Activated CD4-positive, alpha-beta T cell treated with anti-CD3 and anti-CD28 coated beads, Interleukin-2, Interleukin-4, amounts not matched to agents 100 ng/mL and 50 ng/mL, durations not matched to agents 16 hours and 8 hours (primary cell): ENCODE data around the gene ANKRD11.
"Not testable (repeated sequence)": the region's sequence is repeated elsewhere in the genome, so short reads cannot be mapped to it uniquely, and the experiment has no call there.

Experiments used
- DNase-seq: peaks from one replicate; pipeline ENCODE4 v3.0.0-alpha.2; 2020; ENCODE audit warnings: low spot score

The ANKRD11 gene

DNA sequence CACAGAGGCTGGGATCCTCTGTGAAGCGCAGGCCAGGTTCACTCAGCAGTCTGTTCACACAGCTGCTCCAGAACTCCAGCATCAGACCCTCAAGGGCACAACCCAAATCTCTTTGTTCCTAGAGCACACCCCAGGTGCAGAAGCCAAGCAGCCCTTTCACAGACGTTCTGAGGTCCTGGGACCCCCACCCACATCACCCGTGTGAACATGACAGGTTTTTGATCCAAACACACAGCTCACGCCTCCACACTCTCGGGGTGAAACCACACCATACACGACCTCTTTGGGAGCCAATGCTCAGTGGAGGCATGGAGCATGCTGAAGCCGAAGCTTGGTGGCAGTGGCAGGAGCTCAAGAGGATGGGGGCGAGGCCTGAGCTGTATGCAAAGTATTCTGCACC, 175.5 kb downstream of the ANKRD11 start:
- DNase-seq, result no peak

- peak; percentile 48 for DNase-seq
These were observed 176.0 kb downstream of the ANKRD11 start for GRCh38 chr16:89314357-89314756.

DNA sequence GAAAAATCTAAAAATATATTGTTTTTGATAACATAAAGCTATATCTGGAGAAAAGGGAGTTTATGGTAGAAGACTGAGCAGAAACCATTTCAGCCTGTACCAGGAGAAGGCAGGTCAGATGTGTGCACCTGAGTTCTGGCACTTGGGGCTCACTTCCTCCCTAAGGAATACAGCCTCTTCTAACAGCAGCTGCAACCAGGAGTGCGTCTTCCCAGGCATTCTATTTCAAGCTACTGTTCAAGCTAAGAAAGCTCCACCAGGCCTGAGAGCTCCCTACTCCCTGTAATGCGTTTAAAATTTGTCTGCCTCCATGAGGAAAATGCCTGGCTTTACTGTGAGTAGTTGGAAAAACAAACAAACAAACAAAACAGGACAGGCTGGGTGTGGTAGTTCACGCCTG, 176.8 kb downstream of the ANKRD11 start:
- DNase-seq, result no peak

DNA sequence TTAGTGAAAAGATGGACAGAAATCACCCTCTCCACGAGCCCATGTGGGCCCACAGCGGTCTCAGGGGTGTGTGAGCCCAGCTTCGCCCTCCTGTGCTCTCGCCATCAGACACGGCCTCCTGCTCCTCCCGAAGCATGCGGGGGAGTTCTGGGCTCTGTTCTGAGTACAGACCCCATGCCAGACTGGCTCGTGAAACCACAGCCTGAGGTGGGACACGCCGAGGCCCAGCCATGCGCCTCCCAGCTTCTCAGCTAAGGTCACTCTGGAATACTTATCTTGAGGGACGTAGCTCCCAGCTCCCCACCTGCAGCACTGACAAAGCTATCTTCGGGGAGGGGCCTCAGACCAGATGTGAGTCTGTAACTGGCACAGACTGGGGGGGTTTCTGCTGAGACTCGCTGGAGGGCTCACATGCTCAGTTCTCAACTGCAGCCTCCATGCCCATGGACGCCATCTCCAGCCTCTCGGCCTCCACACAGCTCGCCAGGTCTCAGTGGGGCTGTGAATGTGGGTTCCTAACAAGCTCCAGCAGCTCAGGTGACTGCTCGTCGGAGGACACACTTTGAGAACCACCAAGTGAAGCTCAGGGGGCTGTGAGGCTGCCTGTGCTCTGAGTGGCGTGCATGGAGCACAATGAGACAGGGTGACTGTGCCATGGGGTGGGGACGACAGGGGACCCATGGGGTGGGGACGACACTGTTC, 177.6 kb downstream of the ANKRD11 start:
- no peak for DNase-seq

GRCh38 chr16:89312194-89312593, 178.2 kb downstream of the ANKRD11 start:
- no peak for DNase-seq

GRCh38 chr16:89311636-89312035, 178.7 kb downstream of the ANKRD11 start:
- DNase-seq, result no peak

DNA sequence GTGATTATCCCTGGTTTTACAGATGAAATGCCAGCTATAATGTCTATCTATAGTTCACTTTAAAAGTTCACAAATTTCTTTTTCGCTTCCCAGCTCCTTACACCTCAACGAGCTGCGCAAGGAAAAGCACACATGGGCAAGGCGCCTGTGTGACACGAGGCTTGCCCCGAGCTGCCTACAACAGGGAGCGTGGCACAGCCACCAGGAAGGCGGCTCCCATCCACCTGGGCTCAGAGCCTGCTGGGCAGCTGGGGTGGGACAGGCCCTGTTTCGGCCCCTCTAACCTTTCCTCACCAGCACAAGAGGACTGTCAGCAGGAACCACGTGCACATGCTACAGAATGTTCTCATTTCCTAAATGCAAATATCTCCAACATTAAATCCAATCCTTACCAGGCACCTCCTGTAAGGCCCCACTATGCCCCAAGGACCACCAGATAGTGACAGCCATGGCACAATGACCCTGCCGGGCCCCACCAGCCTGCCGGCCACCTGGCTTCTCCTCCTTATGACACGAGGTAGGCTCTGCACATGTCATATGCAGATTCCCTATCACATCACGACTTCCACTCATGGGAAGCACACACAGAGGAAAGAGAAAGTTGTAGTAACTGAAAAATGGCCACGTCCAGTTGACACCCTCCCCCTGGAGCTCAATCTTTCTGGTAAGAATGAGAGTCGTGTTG, 180.8 kb downstream of the ANKRD11 start:
- DNase-seq, result no peak

- DNase-seq, result no peak
These were observed 181.7 kb downstream of the ANKRD11 start for GRCh38 chr16:89308391-89309333.

DNA sequence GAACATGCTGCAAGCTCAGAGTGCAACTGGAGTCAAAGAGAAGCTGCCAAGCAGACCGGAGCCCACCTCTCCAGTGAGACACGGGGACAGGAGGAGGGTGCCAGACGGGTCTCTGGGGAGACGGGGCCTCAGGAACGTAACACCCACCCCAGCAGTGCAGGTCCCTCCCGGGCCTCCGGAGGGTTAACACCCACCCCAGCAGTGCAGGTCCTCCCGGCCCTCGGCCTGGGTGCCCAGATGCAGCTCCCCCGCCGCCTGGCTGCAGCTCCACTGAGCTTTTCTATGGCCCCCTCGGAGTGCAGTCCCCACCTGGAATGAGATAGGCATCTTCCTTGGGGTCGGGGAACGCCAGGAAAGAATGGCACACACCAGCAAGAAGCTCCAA, 182.9 kb downstream of the ANKRD11 start:
- DNase-seq, result no peak

GRCh38 chr16:89306457-89307420, 183.6 kb downstream of the ANKRD11 start:
- DNase-seq, result not testable (repeated sequence)

GRCh38 chr16:89304941-89305705, 185.2 kb downstream of the ANKRD11 start:
- DNase-seq, result no peak

GRCh38 chr16:89304181-89304851, 186.0 kb downstream of the ANKRD11 start:
- no peak for DNase-seq

- DNase-seq, result no peak
These were observed 186.7 kb downstream of the ANKRD11 start for GRCh38 chr16:89303617-89304016.

DNA sequence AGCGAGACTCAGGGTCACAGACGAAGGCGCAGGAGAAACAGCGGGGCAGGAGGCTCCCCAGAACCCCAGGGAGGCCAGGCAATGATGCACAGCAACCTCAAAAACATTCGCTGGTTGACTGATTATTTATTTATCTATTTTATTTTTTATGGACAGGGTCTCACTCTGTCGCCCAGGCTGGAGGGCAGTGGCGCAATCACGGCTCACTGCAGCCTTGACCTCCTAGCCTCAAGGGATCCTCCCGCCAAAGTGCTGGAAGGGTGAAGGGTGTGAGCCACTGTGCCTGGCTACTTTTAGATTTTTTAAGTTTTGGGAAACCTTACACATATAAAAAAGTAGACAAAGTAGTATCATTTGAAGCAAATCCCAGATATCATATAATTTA, 189.4 kb downstream of the ANKRD11 start:
- DNase-seq, result no peak

GRCh38 chr16:89300311-89300975, 189.9 kb downstream of the ANKRD11 start:
- DNase-seq, result no peak

- not testable (repeated sequence) for DNase-seq
These were observed 190.8 kb downstream of the ANKRD11 start for GRCh38 chr16:89299357-89300111.

GRCh38 chr16:89298623-89299225, 191.6 kb downstream of the ANKRD11 start:
- no peak for DNase-seq

DNA sequence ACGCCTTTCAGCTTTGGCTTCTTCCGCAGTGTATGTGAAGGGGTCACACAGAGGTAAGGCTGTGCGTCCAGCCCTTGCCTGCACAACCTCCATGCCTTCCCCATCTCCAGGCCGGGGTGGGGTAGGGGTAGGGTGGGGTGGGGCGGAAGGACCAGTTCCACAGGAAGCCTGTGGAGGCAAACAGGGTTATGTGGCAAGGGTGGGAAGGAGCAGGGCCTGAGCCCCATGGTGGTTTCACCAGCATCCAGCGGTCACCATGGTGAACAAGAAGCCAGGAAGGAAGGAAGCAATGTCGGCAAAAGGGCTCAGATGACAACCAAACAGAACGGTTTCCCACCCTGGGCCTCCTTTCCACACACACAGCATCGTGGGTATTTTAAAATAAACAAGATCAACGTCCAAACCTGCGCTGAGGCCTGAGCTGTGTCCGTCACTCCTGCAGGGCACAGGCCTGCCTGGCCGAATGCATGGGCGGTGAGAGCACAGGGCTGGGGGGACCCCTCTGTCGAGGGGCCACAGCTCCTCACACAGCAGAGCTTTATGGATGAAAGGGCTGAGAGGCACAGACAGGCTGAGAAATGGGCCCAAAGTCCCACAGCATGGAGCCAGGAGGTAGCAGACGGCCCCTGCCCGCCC, 192.3 kb downstream of the ANKRD11 start:
- DNase-seq, result no peak
